ENCODE results near the gene RSU1.
A peak's percentile ranks its signal among the peaks of the same experiment; 100 is the strongest.

RSU1 gene

GRCh38 chr10:16822726-16823360, 5.6 kb upstream of the RSU1 start:
- WGBS, 2 experiments: 91 to 92% methylated on average over 4 of the region's 4 CpGs
- H3K9me3 ChIP-seq (ENCODE audit: control insufficient read depth, low read length): peaks cover 8% of the 10 kb centered on the region
- no peak overlapping the region for H3K27ac ChIP-seq (ENCODE audit: insufficient read depth, low read depth, low read length, poor library complexity, severe bottlenecking)
- peaks cover 13% of the 10 kb centered on the region for H3K27me3 ChIP-seq (ENCODE audit: control insufficient read depth, insufficient read depth, low read length, poor library complexity, severe bottlenecking)
- no peaks in the 10 kb centered on the region for H3K4me1 ChIP-seq (ENCODE audit: control insufficient read depth, insufficient read depth, low read length)
- H3K4me3 ChIP-seq (ENCODE audit: insufficient read depth, low read depth, low read length): no peak overlapping the region
- no peaks in the 10 kb centered on the region for H3K36me3 ChIP-seq (ENCODE audit: control insufficient read depth, insufficient read depth, low read length)

GRCh38 chr10:16822027-16822426, 4.8 kb upstream of the RSU1 start:
- no peaks in the 10 kb centered on the region for H3K36me3 ChIP-seq (ENCODE audit: control insufficient read depth, insufficient read depth, low read length)
- no peak overlapping the region for H3K4me3 ChIP-seq (ENCODE audit: insufficient read depth, low read depth, low read length)
- H3K27me3 ChIP-seq (ENCODE audit: control insufficient read depth, insufficient read depth, low read length, poor library complexity, severe bottlenecking): peaks cover 13% of the 10 kb centered on the region
- 83 to 90% methylated on average over 2 of the region's 2 CpGs for whole genome bisulfite sequencing, 2 experiments
- no peaks in the 10 kb centered on the region for H3K4me1 ChIP-seq (ENCODE audit: control insufficient read depth, insufficient read depth, low read length)
- no peak overlapping the region for H3K27ac ChIP-seq (ENCODE audit: insufficient read depth, low read depth, low read length, poor library complexity, severe bottlenecking)
- H3K9me3 ChIP-seq (ENCODE audit: control insufficient read depth, low read length): peaks cover 8% of the 10 kb centered on the region

- Histone ChIP-seq H3K27me3 (ENCODE audit: control insufficient read depth, insufficient read depth, low read length, poor library complexity, severe bottlenecking) (peaks cover 13% of the 10 kb centered on the region), H3K4me3 (ENCODE audit: insufficient read depth, low read depth, low read length) (no peak overlapping the region), H3K9me3 (ENCODE audit: control insufficient read depth, low read length) (peaks cover 8% of the 10 kb centered on the region), H3K4me1 (ENCODE audit: control insufficient read depth, insufficient read depth, low read length) (peaks cover 5% of the 10 kb centered on the region), H3K27ac (ENCODE audit: insufficient read depth, low read depth, low read length, poor library complexity, severe bottlenecking) (no peak overlapping the region), H3K36me3 (ENCODE audit: control insufficient read depth, insufficient read depth, low read length) (no peaks in the 10 kb centered on the region)
- 90 to 93% methylated on average over 5 of the region's 5 CpGs for WGBS, 2 experiments
Measured at GRCh38 chr10:16820421-16820820, 3.2 kb upstream of the RSU1 start.

GRCh38 chr10:16820018-16820417, 2.8 kb upstream of the RSU1 start:
- Histone ChIP-seq H3K9me3 (ENCODE audit: control insufficient read depth, low read length) (peaks cover 8% of the 10 kb centered on the region), H3K4me1 (ENCODE audit: control insufficient read depth, insufficient read depth, low read length) (peaks cover 5% of the 10 kb centered on the region), H3K4me3 (ENCODE audit: insufficient read depth, low read depth, low read length) (no peak overlapping the region), H3K27me3 (ENCODE audit: control insufficient read depth, insufficient read depth, low read length, poor library complexity, severe bottlenecking) (peaks cover 13% of the 10 kb centered on the region), H3K27ac (ENCODE audit: insufficient read depth, low read depth, low read length, poor library complexity, severe bottlenecking) (no peak overlapping the region), H3K36me3 (ENCODE audit: control insufficient read depth, insufficient read depth, low read length) (no peaks in the 10 kb centered on the region)
- 82% methylated on average over 1 of the region's 1 CpG for WGBS, 2 experiments

GRCh38 chr10:16819436-16819835, 2.2 kb upstream of the RSU1 start:
- H3K27ac ChIP-seq (ENCODE audit: insufficient read depth, low read depth, low read length, poor library complexity, severe bottlenecking): no peak overlapping the region
- no peaks in the 10 kb centered on the region for H3K36me3 ChIP-seq (ENCODE audit: control insufficient read depth, insufficient read depth, low read length)
- H3K27me3 ChIP-seq (ENCODE audit: control insufficient read depth, insufficient read depth, low read length, poor library complexity, severe bottlenecking): peaks cover 13% of the 10 kb centered on the region
- H3K4me3 ChIP-seq (ENCODE audit: insufficient read depth, low read depth, low read length): no peak overlapping the region
- H3K9me3 ChIP-seq (ENCODE audit: control insufficient read depth, low read length): peaks cover 8% of the 10 kb centered on the region
- peaks cover 5% of the 10 kb centered on the region for H3K4me1 ChIP-seq (ENCODE audit: control insufficient read depth, insufficient read depth, low read length)
- WGBS, 2 experiments: 79 to 82% methylated on average over 2 to 3 of the region's 3 CpGs

GRCh38 chr10:16819026-16819425, 1.8 kb upstream of the RSU1 start:
- Histone ChIP-seq H3K27ac (ENCODE audit: insufficient read depth, low read depth, low read length, poor library complexity, severe bottlenecking) (no peak overlapping the region), H3K4me1 (ENCODE audit: control insufficient read depth, insufficient read depth, low read length) (peaks cover 5% of the 10 kb centered on the region), H3K4me3 (ENCODE audit: insufficient read depth, low read depth, low read length) (no peak overlapping the region), H3K36me3 (ENCODE audit: control insufficient read depth, insufficient read depth, low read length) (no peaks in the 10 kb centered on the region), H3K9me3 (ENCODE audit: control insufficient read depth, low read length) (peaks cover 8% of the 10 kb centered on the region), H3K27me3 (ENCODE audit: control insufficient read depth, insufficient read depth, low read length, poor library complexity, severe bottlenecking) (peaks cover 13% of the 10 kb centered on the region)
- 88 to 89% methylated on average over 6 of the region's 6 CpGs for WGBS, 2 experiments

GRCh38 chr10:16816830-16817124, 447 bp downstream of the RSU1 start:
- WGBS, 2 experiments: 7 to 8% methylated on average over 12 of the region's 12 CpGs
- Histone ChIP-seq H3K36me3 (ENCODE audit: control insufficient read depth, insufficient read depth, low read length) (no peaks in the 10 kb centered on the region), H3K27me3 (ENCODE audit: control insufficient read depth, insufficient read depth, low read length, poor library complexity, severe bottlenecking) (peaks cover 13% of the 10 kb centered on the region), H3K27ac (ENCODE audit: insufficient read depth, low read depth, low read length, poor library complexity, severe bottlenecking) (no peak overlapping the region), H3K9me3 (ENCODE audit: control insufficient read depth, low read length) (no peaks in the 10 kb centered on the region), H3K4me1 (ENCODE audit: control insufficient read depth, insufficient read depth, low read length) (peaks cover 5% of the 10 kb centered on the region), H3K4me3 (ENCODE audit: insufficient read depth, low read depth, low read length) (peak overlapping the region; percentile 78)

GRCh38 chr10:16816171-16816570, 1.1 kb downstream of the RSU1 start:
- Histone ChIP-seq H3K4me3 (ENCODE audit: insufficient read depth, low read depth, low read length) (peak overlapping the region; percentile 78), H3K36me3 (ENCODE audit: control insufficient read depth, insufficient read depth, low read length) (no peaks in the 10 kb centered on the region), H3K27me3 (ENCODE audit: control insufficient read depth, insufficient read depth, low read length, poor library complexity, severe bottlenecking) (peaks cover 13% of the 10 kb centered on the region), H3K27ac (ENCODE audit: insufficient read depth, low read depth, low read length, poor library complexity, severe bottlenecking) (no peak overlapping the region), H3K4me1 (ENCODE audit: control insufficient read depth, insufficient read depth, low read length) (peaks cover 5% of the 10 kb centered on the region), H3K9me3 (ENCODE audit: control insufficient read depth, low read length) (no peaks in the 10 kb centered on the region)
- 80 to 88% methylated on average over 4 of the region's 4 CpGs for WGBS, 2 experiments

GRCh38 chr10:16814012-16814411, 3.2 kb downstream of the RSU1 start:
- 91 to 99% methylated on average over 3 of the region's 3 CpGs for WGBS, 2 experiments
- no peaks in the 10 kb centered on the region for H3K9me3 ChIP-seq (ENCODE audit: control insufficient read depth, low read length)
- H3K36me3 ChIP-seq (ENCODE audit: control insufficient read depth, insufficient read depth, low read length): no peaks in the 10 kb centered on the region
- H3K4me1 ChIP-seq (ENCODE audit: control insufficient read depth, insufficient read depth, low read length): peaks cover 5% of the 10 kb centered on the region
- no peak overlapping the region for H3K4me3 ChIP-seq (ENCODE audit: insufficient read depth, low read depth, low read length)
- H3K27ac ChIP-seq (ENCODE audit: insufficient read depth, low read depth, low read length, poor library complexity, severe bottlenecking): no peak overlapping the region
- H3K27me3 ChIP-seq (ENCODE audit: control insufficient read depth, insufficient read depth, low read length, poor library complexity, severe bottlenecking): peaks cover 7% of the 10 kb centered on the region

- 97 to 98% methylated on average over 4 of the region's 4 CpGs for WGBS, 2 experiments
- H3K27me3 ChIP-seq (ENCODE audit: control insufficient read depth, insufficient read depth, low read length, poor library complexity, severe bottlenecking): no peaks in the 10 kb centered on the region
- no peak overlapping the region for H3K27ac ChIP-seq (ENCODE audit: insufficient read depth, low read depth, low read length, poor library complexity, severe bottlenecking)
- peaks cover 5% of the 10 kb centered on the region for H3K4me1 ChIP-seq (ENCODE audit: control insufficient read depth, insufficient read depth, low read length)
- H3K36me3 ChIP-seq (ENCODE audit: control insufficient read depth, insufficient read depth, low read length): no peaks in the 10 kb centered on the region
- H3K4me3 ChIP-seq (ENCODE audit: insufficient read depth, low read depth, low read length): no peak overlapping the region
- H3K9me3 ChIP-seq (ENCODE audit: control insufficient read depth, low read length): no peaks in the 10 kb centered on the region
Measured at GRCh38 chr10:16812676-16813075, 4.5 kb downstream of the RSU1 start.

GRCh38 chr10:16811765-16812164, 5.5 kb downstream of the RSU1 start:
- WGBS, 2 experiments: 89 to 93% methylated on average over 6 of the region's 6 CpGs
- H3K4me1 ChIP-seq (ENCODE audit: control insufficient read depth, insufficient read depth, low read length): peaks cover 5% of the 10 kb centered on the region
- no peaks in the 10 kb centered on the region for H3K36me3 ChIP-seq (ENCODE audit: control insufficient read depth, insufficient read depth, low read length)
- no peaks in the 10 kb centered on the region for H3K27me3 ChIP-seq (ENCODE audit: control insufficient read depth, insufficient read depth, low read length, poor library complexity, severe bottlenecking)
- no peak overlapping the region for H3K4me3 ChIP-seq (ENCODE audit: insufficient read depth, low read depth, low read length)
- no peaks in the 10 kb centered on the region for H3K9me3 ChIP-seq (ENCODE audit: control insufficient read depth, low read length)
- H3K27ac ChIP-seq (ENCODE audit: insufficient read depth, low read depth, low read length, poor library complexity, severe bottlenecking): no peak overlapping the region

Data from ectodermal cell (in vitro differentiated cells).